Astrocyte (in vitro differentiated cells and primary cell): ENCODE data around the gene ST6GALNAC6. TPM values are rescaled to one million over a fixed set of nuclear protein-coding genes. Genes with fewer than 3 reads are reported as not detected.

Experiments used
- DNase-seq: peaks from one replicate; pipeline ENCODE4 v3.0.0-alpha.2; 2010; ENCODE audit warnings: low read depth
- FAIRE-seq: peaks from 2 replicates; lab custom pipeline; 2011; peaks lifted over from hg19 to GRCh38; lab: Jason Lieb, UNC
- H2AFZ ChIP-seq: 2 replicates; pipeline ENCODE4 v1.6.0; 2012; ENCODE audit warnings: low read depth, low read length, inconsistent platforms
- H3K27ac ChIP-seq: 2 replicates; pipeline ENCODE4 v1.5.1; 2011; ENCODE audit warnings: low read depth, low read length, inconsistent platforms
- H3K27me3 ChIP-seq: 2 replicates; pipeline ENCODE4 v1.6.0; 2011; ENCODE audit warnings: low read length, inconsistent platforms; ENCODE audit not compliant: insufficient read depth
- H3K36me3 ChIP-seq: 2 replicates; pipeline ENCODE4 v1.5.1; 2011; ENCODE audit warnings: low read length, inconsistent platforms; ENCODE audit not compliant: insufficient read depth
- H3K4me1 ChIP-seq: 2 replicates; pipeline ENCODE4 v1.5.1; 2011; ENCODE audit warnings: low read length, inconsistent platforms; ENCODE audit not compliant: insufficient read depth
- H3K4me2 ChIP-seq: 2 replicates; pipeline ENCODE4 v1.6.0; 2012; ENCODE audit warnings: low read length, inconsistent platforms
- H3K4me3 ChIP-seq: 2 replicates; pipeline ENCODE4 v1.5.1; 2011; ENCODE audit warnings: low read depth, mild to moderate bottlenecking, low read length, inconsistent platforms; ENCODE audit not compliant: insufficient read depth
- H3K79me2 ChIP-seq: 2 replicates; pipeline ENCODE4 v1.6.0; 2012; ENCODE audit warnings: mild to moderate bottlenecking, low read length, inconsistent platforms; ENCODE audit not compliant: insufficient read depth
- H3K9ac ChIP-seq: 2 replicates; pipeline ENCODE4 v1.6.0; 2012; ENCODE audit warnings: mild to moderate bottlenecking, low read length, inconsistent platforms
- H3K9me3 ChIP-seq: 2 replicates; pipeline ENCODE4 v1.5.1; 2012; ENCODE audit warnings: low read depth, mild to moderate bottlenecking, low read length, inconsistent platforms; ENCODE audit not compliant: insufficient read depth
- H4K20me1 ChIP-seq: 2 replicates; pipeline ENCODE4 v1.6.0; 2012; ENCODE audit warnings: low read length, inconsistent platforms; ENCODE audit not compliant: insufficient read depth
- H3K27ac Mint-ChIP-seq: one replicate; pipeline ENCODE4 v1.8.0; 2021; ENCODE audit warnings: mild to moderate bottlenecking, mixed read lengths; ENCODE audit not compliant: unreplicated experiment
- H3K27me3 Mint-ChIP-seq: one replicate; pipeline ENCODE4 v1.8.0; 2021; ENCODE audit warnings: low read depth, mixed read lengths; ENCODE audit not compliant: unreplicated experiment
- H3K36me3 Mint-ChIP-seq: one replicate; pipeline ENCODE4 v1.8.0; 2021; ENCODE audit warnings: low read depth, mixed read lengths; ENCODE audit not compliant: unreplicated experiment
- H3K4me1 Mint-ChIP-seq: one replicate; pipeline ENCODE4 v1.8.0; 2021; ENCODE audit warnings: low read depth, mixed read lengths; ENCODE audit not compliant: unreplicated experiment
- H3K4me3 Mint-ChIP-seq: one replicate; pipeline ENCODE4 v1.8.0; 2021; ENCODE audit warnings: mild to moderate bottlenecking, moderate library complexity, mixed read lengths; ENCODE audit not compliant: unreplicated experiment
- H3K9me3 Mint-ChIP-seq: one replicate; pipeline ENCODE4 v1.8.0; 2021; ENCODE audit warnings: mild to moderate bottlenecking, mixed read lengths; ENCODE audit not compliant: unreplicated experiment
- EZH2 ChIP-seq: IDR thresholded peaks from 2 replicates; pipeline ENCODE4 v1.6.1; 2012; ENCODE audit warnings: mild to moderate bottlenecking, low read length, inconsistent platforms; ENCODE audit not compliant: insufficient read depth
- total RNA-seq: library from RNA; stranded (reverse); gene quantifications from 2 replicates; pipeline ENCODE4 v1.2.1, GENCODE V29; 2021
- TF ChIP-seq, protein P1 (sequence below): IDR thresholded peaks from 2 replicates; pipeline ENCODE4 v1.5.1; 2011; ENCODE audit warnings: low read depth, mild to moderate bottlenecking, inconsistent platforms, low read length, moderate library complexity; ENCODE audit not compliant: insufficient read depth

ST6GALNAC6 gene
- total RNA-seq, 1 donor from 2014 or later, result 30.4 TPM

- Histone ChIP-seq H3K27ac (no peak overlapping the region), H3K36me3 (no peaks in the 10 kb centered on the region), H3K4me2 (no peak overlapping the region), H3K27me3 (no peaks in the 10 kb centered on the region), H3K4me3 (no peak overlapping the region), H3K9ac (no peak overlapping the region), H3K9me3 (no peaks in the 10 kb centered on the region), H3K79me2 (no peaks in the 10 kb centered on the region), H4K20me1 (no peaks in the 10 kb centered on the region), H3K4me1 (peaks cover 5% of the 10 kb centered on the region), H2AFZ (no peak overlapping the region)
- Mint-ChIP-seq H3K4me3 (no peak overlapping the region), H3K9me3 (no peaks in the 10 kb centered on the region), H3K27ac (peak overlapping the region; percentile 66), H3K4me1 (peaks cover 7% of the 10 kb centered on the region), H3K27me3 (peaks cover 2% of the 10 kb centered on the region), H3K36me3 (no peaks in the 10 kb centered on the region)
- DNase-seq (no peak), FAIRE-seq (no peak)
- no peak for TF ChIP-seq EZH2
- TF ChIP-seq, protein P1, sequence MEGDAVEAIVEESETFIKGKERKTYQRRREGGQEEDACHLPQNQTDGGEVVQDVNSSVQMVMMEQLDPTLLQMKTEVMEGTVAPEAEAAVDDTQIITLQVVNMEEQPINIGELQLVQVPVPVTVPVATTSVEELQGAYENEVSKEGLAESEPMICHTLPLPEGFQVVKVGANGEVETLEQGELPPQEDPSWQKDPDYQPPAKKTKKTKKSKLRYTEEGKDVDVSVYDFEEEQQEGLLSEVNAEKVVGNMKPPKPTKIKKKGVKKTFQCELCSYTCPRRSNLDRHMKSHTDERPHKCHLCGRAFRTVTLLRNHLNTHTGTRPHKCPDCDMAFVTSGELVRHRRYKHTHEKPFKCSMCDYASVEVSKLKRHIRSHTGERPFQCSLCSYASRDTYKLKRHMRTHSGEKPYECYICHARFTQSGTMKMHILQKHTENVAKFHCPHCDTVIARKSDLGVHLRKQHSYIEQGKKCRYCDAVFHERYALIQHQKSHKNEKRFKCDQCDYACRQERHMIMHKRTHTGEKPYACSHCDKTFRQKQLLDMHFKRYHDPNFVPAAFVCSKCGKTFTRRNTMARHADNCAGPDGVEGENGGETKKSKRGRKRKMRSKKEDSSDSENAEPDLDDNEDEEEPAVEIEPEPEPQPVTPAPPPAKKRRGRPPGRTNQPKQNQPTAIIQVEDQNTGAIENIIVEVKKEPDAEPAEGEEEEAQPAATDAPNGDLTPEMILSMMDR, result no peak
Measured at GRCh38 chr9:127905004-127905728, 5.8 kb upstream of the ST6GALNAC6 start.

DNA sequence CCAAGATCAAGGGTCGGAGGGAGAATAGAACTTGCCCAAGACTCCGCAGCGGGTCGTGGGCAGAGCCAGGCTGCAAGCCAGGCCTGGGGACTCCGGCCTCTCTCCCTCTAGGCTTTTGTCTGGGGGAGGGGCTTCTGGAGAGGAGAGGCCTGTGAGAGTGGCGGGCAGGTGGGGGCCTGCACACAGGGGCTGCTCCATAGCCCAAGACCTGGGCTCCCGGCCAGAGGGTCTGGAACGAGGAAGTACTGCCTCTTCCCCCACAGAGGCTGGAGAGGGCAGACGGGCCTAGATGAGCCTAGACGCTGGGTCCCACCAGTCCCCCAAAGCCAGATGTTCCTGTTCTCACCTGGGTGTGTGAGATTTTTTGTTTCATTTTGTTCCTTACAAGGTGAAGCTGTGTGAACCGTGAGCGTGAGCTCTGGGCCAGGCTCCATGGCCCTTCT, 5.2 kb upstream of the ST6GALNAC6 start:
- H3K9ac ChIP-seq, result no peak overlapping the region
- H3K4me3 ChIP-seq, result no peak overlapping the region
- no peak for DNase-seq
- no peak for FAIRE-seq
- no peak overlapping the region for H3K4me2 ChIP-seq
- peaks cover 7% of the 10 kb centered on the region for H3K4me1 Mint-ChIP-seq
- H3K9me3 Mint-ChIP-seq, result no peaks in the 10 kb centered on the region
- no peaks in the 10 kb centered on the region for H3K36me3 Mint-ChIP-seq
- no peak for TF ChIP-seq EZH2
- TF ChIP-seq, protein P1, result no peak
- H3K27me3 ChIP-seq, result no peaks in the 10 kb centered on the region
- H3K27me3 Mint-ChIP-seq, result peaks cover 2% of the 10 kb centered on the region
- H4K20me1 ChIP-seq, result no peaks in the 10 kb centered on the region
- H3K4me1 ChIP-seq, result peaks cover 11% of the 10 kb centered on the region
- no peaks in the 10 kb centered on the region for H3K9me3 ChIP-seq
- no peak overlapping the region for H3K27ac ChIP-seq
- H3K79me2 ChIP-seq, result no peaks in the 10 kb centered on the region
- H3K27ac Mint-ChIP-seq, result no peak overlapping the region
- H2AFZ ChIP-seq, result no peak overlapping the region
- no peak overlapping the region for H3K4me3 Mint-ChIP-seq
- H3K36me3 ChIP-seq, result no peaks in the 10 kb centered on the region
